ENCODE measurements around the gene DFFB.

- TF ChIP-seq EZH2 (IDR thresholded peaks at IDR 0.05; ENCODE audit: low read length, unreplicated experiment) (no peak), CTCF (conservative IDR thresholded peaks at IDR 0.05; ENCODE audit: low read depth, low read length) (no peak), EZH2phosphoT487 (IDR thresholded peaks at IDR 0.05; ENCODE audit: borderline replicate concordance, low read length) (no peak)
These were observed 61.8 kb downstream of the DFFB start for GRCh38 chr1:3918966-3919611.
